ENCODE data around the gene USP11.

Gene USP11

GRCh38 chrX:47273011-47273730 is 40.4 kb downstream of the USP11 start (continued):
- TF ChIP-seq PRDM10 (tag by site-specific recombination; IDR thresholded peaks at IDR 0.05), result no peak

- Histone ChIP-seq H3K4me3 (ENCODE audit: low read depth, low read length) (no peak overlapping the region), H3K27ac (ENCODE audit: extremely low read depth, low read depth, low read length) (no peak overlapping the region), H3K9me3 (ENCODE audit: control insufficient read depth, insufficient read depth, low read depth, low read length) (no peaks in the 10 kb centered on the region), H3K4me1 (ENCODE audit: control insufficient read depth, insufficient read depth, low read length) (no peaks in the 10 kb centered on the region), H3K36me3 (ENCODE audit: control insufficient read depth in 2 of 2, insufficient read depth in 1 of 2, low read length in 2 of 2) (no peaks in the 10 kb centered on the region)
- ChIA-PET POLR2A (interaction anchor here (1.4 kb wide), 1 partner anchor 45 kb away, joined by 4 read pairs; no protein-coding TSS in a partner anchor), CTCF (interaction anchor here (0.8 kb wide), 1 partner anchor 109 kb away, joined by 3 read pairs; no protein-coding TSS in a partner anchor)
- TF ChIP-seq ZNF335 (tag by site-specific recombination; conservative IDR thresholded peaks at IDR 0.05), result no peak
- TF ChIP-seq ZNF670 (tag by site-specific recombination; IDR thresholded peaks at IDR 0.05; ENCODE audit: low read depth), result no peak
- no peak for TF ChIP-seq PRDM4 (tag by site-specific recombination; IDR thresholded peaks at IDR 0.05)
- no peak for TF ChIP-seq REST (tag by site-specific recombination; IDR thresholded peaks at IDR 0.05)
- no peak for TF ChIP-seq MZF1 (tag by site-specific recombination; IDR thresholded peaks at IDR 0.05; ENCODE audit: borderline replicate concordance)
- no peak for TF ChIP-seq ZNF768 (tag by site-specific recombination; IDR thresholded peaks at IDR 0.05)
- no peak for TF ChIP-seq AEBP2 (tag by site-specific recombination; IDR thresholded peaks at IDR 0.05; ENCODE audit: borderline replicate concordance)
- TF ChIP-seq ZNF223 (tag by site-specific recombination; IDR thresholded peaks at IDR 0.05), result no peak
- TF ChIP-seq ZBTB21 (tag by site-specific recombination; IDR thresholded peaks at IDR 0.05), result no peak
- no peak for TF ChIP-seq GLI4 (tag by site-specific recombination; IDR thresholded peaks at IDR 0.05)
- TF ChIP-seq PRDM1 (tag by site-specific recombination; IDR thresholded peaks at IDR 0.05), result no peak
- TF ChIP-seq KLF9 (tag by site-specific recombination; IDR thresholded peaks at IDR 0.05; ENCODE audit: low read depth), result no peak
- TF ChIP-seq ZNF776 (tag by site-specific recombination; IDR thresholded peaks at IDR 0.05; ENCODE audit: borderline replicate concordance), result no peak
- no peak for TF ChIP-seq OVOL3 (tag by site-specific recombination; IDR thresholded peaks at IDR 0.05)
- no peak for TF ChIP-seq ZNF501 (tag by site-specific recombination; IDR thresholded peaks at IDR 0.05)
- TF ChIP-seq REPIN1 (tag by site-specific recombination; IDR thresholded peaks at IDR 0.05; ENCODE audit: low read depth), result no peak
- no peak for TF ChIP-seq ZNF76 (tag by site-specific recombination; IDR thresholded peaks at IDR 0.05; ENCODE audit: borderline replicate concordance, low read depth)
- TF ChIP-seq ZNF221 (tag by site-specific recombination; IDR thresholded peaks at IDR 0.05; ENCODE audit: borderline replicate concordance), result no peak
Measured at GRCh38 chrX:47278691-47279090, 45.9 kb downstream of the USP11 start.
